ENCODE results near the gene CACNA2D3.

- no peak for TF ChIP-seq GATA3 (IDR thresholded peaks at IDR 0.05; ENCODE audit: low read depth, low read length)
- no peak for TF ChIP-seq GATA2 (IDR thresholded peaks at IDR 0.05; ENCODE audit: low read depth, low read length)
These were observed 952.4 kb downstream of the CACNA2D3 start for GRCh38 chr3:55074796-55075195.
